GM12872 (cell line): ENCODE data around the gene CGRRF1.

ENCODE experiments used
- TF ChIP-seq, protein P1 (sequence below): IDR thresholded peaks from 3 replicates; pipeline ENCODE4 v1.5.1; 2011; ENCODE audit warnings: low read depth, mild to moderate bottlenecking, low read length, moderate library complexity; ENCODE audit not compliant: insufficient read depth

The CGRRF1 gene

DNA sequence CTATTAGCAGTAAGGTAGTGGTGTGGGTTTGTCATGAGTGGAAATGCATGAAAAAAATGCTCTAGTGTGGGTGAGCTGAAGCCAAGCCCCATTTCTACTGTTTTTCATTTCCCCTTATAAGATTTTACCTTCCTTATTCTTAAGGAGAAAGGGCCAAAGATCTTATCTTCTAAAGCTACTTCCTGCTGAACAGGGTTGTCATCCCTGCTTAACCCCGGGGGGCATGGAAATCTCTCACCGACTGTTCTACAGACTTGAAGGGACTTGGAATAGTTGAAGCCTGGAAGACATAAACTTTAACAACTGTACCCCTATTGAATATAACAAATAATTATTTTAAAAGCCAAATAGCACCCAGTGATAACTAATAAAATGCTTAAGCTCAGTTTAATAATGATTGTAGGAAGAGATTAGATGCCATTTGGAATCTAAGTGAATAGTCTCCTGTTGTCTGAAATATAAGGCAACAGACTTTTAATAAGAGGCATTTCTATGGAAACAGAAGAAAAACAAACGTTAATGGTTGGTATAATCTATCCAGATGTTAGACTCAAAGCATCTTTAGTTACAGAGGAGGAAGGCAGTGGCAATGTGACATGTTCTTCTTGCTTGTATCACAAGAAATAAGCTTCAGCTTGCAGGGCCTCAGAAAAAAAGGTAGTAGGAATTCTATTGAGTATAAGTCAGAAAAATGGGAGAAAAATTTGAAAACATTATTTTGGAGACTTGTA is 19.1 kb upstream of the CGRRF1 start:
- TF ChIP-seq, protein P1, sequence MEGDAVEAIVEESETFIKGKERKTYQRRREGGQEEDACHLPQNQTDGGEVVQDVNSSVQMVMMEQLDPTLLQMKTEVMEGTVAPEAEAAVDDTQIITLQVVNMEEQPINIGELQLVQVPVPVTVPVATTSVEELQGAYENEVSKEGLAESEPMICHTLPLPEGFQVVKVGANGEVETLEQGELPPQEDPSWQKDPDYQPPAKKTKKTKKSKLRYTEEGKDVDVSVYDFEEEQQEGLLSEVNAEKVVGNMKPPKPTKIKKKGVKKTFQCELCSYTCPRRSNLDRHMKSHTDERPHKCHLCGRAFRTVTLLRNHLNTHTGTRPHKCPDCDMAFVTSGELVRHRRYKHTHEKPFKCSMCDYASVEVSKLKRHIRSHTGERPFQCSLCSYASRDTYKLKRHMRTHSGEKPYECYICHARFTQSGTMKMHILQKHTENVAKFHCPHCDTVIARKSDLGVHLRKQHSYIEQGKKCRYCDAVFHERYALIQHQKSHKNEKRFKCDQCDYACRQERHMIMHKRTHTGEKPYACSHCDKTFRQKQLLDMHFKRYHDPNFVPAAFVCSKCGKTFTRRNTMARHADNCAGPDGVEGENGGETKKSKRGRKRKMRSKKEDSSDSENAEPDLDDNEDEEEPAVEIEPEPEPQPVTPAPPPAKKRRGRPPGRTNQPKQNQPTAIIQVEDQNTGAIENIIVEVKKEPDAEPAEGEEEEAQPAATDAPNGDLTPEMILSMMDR: no peak

DNA sequence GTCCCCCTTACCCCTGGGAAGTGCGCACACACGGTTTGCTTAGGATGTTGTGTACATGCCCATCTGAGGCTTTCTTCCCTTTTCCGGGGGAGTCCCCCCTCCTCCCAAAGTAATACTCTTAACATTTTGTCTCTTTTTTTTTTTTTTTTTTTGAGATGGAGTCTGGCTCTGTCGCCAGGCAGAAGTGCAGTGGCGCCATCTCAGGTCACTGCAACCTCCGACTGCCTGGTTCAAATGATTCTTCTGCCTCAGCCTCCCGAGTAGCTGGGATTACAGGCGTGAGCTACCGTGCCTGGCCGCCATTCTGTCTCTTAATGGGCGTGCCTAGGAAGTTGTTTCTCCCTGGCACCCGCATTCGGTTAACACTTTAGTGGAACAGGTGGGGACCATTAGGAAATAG is 16.4 kb upstream of the CGRRF1 start:
- TF ChIP-seq, protein P1: no peak

DNA sequence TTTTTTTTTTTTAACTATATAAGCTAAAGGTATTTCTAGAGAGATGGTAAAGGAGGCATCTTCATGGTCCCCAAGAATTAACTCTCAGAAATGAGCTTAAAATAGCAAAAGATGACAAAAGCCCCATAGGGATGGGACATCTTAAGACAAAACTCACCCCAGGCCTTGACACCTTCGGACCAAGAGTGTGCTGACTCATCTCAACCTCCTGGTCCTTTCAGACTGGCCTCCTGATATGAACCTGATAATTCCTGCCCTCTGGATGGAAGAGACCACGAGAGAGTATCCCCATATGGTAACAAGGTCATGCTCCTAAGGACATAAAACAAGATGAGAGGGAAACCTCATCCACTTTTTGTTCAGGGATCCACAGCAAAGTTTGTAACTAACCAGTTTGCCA is 12.5 kb upstream of the CGRRF1 start:
- TF ChIP-seq, protein P1: no peak

DNA sequence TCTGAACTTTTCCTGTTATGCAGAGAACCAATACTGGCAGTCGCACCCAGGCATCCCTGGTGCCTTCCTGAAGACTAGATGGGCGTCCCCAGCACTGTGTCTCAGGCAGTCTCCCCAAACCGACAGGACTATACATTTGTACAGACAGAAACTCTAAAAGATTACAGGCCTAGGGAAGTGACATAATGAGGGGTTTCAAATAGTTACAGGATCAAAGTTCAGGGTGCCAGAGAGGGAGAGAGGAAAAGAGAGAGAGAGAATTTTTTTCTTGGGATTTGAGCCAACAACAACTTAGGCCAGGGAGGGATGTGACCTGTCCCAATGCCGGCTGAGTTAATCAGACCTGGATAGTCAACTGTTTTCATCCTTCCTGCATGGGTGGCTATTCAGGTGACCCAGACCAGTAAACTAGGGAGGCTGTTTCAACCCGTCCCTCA is 11.6 kb upstream of the CGRRF1 start:
- TF ChIP-seq, protein P1: no peak

DNA sequence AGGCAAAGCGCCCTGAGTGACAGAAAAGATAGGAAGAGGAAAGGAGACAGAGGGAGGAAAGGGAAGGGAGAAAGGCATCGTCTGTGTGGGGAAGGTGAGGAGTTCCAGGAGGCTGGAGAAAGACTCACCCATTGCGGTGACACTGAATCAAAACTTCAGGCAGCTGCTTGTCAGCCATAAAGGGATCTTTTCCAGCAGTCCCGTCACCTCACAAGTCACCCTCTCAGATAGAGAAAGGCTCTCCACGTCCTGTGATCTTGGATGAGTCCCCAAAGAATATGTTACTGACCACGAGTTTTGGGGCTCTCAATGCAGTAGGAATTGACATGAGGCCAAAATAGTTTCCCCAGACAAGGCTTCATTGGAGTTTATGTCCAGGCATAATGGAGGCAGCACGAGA is 11.1 kb upstream of the CGRRF1 start:
- TF ChIP-seq, protein P1: no peak

DNA sequence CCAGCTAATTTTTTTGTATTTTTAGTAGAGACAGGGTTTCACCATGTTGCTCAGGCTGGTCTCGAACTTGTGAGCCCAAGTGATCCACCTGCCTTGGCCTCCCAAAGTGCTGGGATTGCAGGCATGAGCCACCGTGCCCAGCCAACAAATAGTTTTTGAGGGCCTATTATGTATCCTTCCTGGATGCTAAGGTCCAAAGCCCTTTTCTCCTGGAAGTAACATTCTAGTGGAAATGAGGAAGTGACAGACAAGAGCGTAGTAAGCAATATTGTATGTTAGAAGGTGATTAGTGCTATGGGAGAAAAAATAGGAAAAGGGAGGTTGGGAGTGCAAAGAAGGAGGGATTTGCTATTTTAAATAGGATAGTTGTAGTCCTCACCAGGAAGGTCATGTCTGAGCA is 9.0 kb upstream of the CGRRF1 start:
- TF ChIP-seq, protein P1: no peak

DNA sequence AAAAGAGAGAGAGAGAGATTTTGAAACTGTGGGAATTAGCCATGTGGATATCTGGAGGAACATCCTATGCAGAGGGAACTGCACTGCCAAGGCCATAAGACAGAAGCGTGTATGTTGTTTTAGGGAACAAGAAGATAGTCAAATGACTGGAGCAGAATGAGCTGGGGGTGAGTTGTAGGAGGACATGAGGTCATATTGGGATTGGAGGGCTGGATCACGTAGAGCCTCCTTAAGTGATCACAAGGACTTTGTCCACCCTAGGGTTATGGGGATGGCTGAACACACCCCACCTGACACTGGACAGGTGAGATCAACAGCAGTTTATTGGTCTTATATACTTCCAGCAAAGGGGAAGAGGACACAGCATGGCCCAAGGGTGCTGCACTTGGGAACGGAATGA is 8.2 kb upstream of the CGRRF1 start:
- TF ChIP-seq, protein P1: no peak
